ENCODE measurements around the gene ICE2.

The ICE2 gene

DNA sequence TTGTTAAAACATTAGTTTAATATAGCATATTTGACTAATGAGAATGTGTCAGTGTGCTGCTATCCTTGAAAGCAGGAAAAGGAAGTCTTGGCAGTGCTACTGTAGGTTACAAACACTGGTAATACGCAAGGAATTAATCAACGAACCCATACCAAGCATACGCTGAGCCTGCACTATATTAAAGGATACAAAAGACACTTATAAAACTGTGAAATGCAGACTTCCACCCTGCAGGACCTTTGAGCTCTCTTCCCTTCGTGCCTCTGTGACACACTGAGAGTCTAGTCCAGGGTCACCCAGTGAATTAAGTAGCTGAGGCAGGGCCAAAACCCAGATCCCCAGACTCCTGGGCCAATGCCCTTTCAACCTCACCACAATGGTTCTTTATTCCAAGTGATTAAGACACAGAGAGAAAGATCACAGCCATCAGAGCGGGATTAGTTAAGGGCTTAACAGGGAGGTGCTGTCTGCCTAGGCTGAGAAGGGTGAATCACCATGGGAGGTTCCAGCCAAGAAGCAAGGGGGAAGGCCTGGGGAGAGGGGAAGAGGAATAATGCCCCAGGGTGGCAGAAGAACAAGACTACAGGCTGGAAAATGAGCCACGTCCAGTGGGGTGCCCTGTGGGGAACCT, 88.0 kb downstream of the ICE2 start:
- H3K4me1 ChIP-seq (ENCODE audit: insufficient read depth, poor library complexity, severe bottlenecking) = peaks cover 77% of the 10 kb centered on the region
- DNase-seq (ENCODE audit: low spot score) = peak; percentile 88
- H3K4me3 ChIP-seq (ENCODE audit: severe bottlenecking) = peak overlapping the region; percentile 8

DNA sequence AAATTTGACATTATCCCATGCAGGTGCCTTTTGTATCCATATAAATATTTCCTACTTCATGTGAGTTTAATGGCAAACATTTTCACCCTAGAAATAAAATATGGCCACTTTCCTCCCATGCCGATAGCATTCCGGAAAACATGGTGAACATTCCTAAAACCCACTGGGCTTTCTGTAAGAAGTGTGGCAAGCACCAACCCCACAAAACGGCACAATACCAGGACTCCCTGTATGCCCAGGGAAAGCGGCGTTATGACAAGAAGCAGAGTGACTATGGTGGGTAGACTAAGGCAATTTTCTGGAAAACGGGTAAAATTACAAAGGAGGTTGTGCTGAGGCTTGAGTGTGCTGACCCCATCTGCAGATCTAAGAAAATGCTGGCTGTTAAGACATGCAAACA, 88.7 kb downstream of the ICE2 start:
- no peak for ATAC-seq (ENCODE audit: low read depth)
- H3K27ac ChIP-seq (ENCODE audit: poor library complexity, severe bottlenecking) = peak overlapping the region; percentile 99
- H3K27me3 ChIP-seq (ENCODE audit: insufficient read depth, poor library complexity, severe bottlenecking) = no peaks in the 10 kb centered on the region
- TF ChIP-seq, protein P1, sequence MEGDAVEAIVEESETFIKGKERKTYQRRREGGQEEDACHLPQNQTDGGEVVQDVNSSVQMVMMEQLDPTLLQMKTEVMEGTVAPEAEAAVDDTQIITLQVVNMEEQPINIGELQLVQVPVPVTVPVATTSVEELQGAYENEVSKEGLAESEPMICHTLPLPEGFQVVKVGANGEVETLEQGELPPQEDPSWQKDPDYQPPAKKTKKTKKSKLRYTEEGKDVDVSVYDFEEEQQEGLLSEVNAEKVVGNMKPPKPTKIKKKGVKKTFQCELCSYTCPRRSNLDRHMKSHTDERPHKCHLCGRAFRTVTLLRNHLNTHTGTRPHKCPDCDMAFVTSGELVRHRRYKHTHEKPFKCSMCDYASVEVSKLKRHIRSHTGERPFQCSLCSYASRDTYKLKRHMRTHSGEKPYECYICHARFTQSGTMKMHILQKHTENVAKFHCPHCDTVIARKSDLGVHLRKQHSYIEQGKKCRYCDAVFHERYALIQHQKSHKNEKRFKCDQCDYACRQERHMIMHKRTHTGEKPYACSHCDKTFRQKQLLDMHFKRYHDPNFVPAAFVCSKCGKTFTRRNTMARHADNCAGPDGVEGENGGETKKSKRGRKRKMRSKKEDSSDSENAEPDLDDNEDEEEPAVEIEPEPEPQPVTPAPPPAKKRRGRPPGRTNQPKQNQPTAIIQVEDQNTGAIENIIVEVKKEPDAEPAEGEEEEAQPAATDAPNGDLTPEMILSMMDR (IDR thresholded peaks at IDR 0.05; ENCODE audit: poor library complexity, severe bottlenecking) = no peak
- H3K36me3 ChIP-seq (ENCODE audit: low read depth) = peaks cover 96% of the 10 kb centered on the region
- peak overlapping the region; percentile 8 for H3K4me3 ChIP-seq (ENCODE audit: severe bottlenecking)
- DNase-seq (ENCODE audit: low spot score) = no peak
- peaks cover 85% of the 10 kb centered on the region for H3K4me1 ChIP-seq (ENCODE audit: insufficient read depth, poor library complexity, severe bottlenecking)
- H3K9me3 ChIP-seq (ENCODE audit: severe bottlenecking) = no peaks in the 10 kb centered on the region

More for the DNA sequence above, 88.0 kb downstream of the ICE2 start:
- H3K9me3 ChIP-seq (ENCODE audit: severe bottlenecking) = no peaks in the 10 kb centered on the region
- H3K27me3 ChIP-seq (ENCODE audit: insufficient read depth, poor library complexity, severe bottlenecking) = no peaks in the 10 kb centered on the region
- peaks cover 96% of the 10 kb centered on the region for H3K36me3 ChIP-seq (ENCODE audit: low read depth)
- TF ChIP-seq, protein P1 (IDR thresholded peaks at IDR 0.05; ENCODE audit: poor library complexity, severe bottlenecking) = peak; percentile 43
- peak; percentile 51 for ATAC-seq (ENCODE audit: low read depth)
- peak overlapping the region; percentile 99 for H3K27ac ChIP-seq (ENCODE audit: poor library complexity, severe bottlenecking)

DNA sequence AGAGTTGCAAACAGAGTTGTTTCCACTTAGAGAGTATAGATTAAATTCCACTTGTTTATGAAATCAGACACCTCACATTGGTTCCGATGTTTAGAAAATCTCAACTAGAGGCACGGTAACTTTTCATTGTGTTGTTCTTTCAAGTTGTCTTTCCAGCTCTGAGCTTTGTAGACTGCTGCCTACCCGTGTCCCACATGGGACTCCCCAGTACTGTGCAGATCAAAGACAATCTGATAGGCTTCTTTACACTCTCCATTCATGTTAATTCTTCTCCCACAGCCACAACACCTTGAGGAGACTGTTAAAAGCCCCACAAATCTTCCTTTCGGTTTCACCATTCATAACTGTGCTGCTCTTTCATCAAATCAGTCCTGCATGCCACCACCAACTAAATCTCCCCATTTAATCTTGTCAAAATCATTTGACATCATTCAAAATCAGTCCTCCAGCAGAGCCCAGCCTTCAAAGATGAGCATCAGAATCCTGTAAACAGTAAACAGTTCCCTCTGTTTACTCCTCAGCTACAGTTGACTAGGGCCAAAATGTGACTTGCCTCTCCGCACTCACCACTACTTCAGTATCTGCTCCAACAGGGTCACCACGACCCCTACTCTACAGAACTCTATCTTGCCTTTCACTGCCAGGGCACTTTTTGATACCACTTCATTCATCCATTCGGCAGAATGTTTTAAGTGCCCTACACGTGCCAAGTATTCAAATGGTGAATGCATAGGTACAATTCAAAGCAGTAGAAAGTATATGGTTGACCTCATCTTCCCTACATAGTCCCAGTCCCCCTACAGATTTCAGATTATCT, 89.5 kb downstream of the ICE2 start:
- H3K27ac ChIP-seq (ENCODE audit: poor library complexity, severe bottlenecking) = peak overlapping the region; percentile 99
- H3K9me3 ChIP-seq (ENCODE audit: severe bottlenecking) = no peaks in the 10 kb centered on the region
- DNase-seq (ENCODE audit: low spot score) (no peak), ATAC-seq (ENCODE audit: low read depth) (no peak)
- H3K36me3 ChIP-seq (ENCODE audit: low read depth) = peaks cover 96% of the 10 kb centered on the region
- no peak overlapping the region for H3K4me3 ChIP-seq (ENCODE audit: severe bottlenecking)
- TF ChIP-seq, protein P1 (IDR thresholded peaks at IDR 0.05; ENCODE audit: poor library complexity, severe bottlenecking) = no peak
- peaks cover 89% of the 10 kb centered on the region for H3K4me1 ChIP-seq (ENCODE audit: insufficient read depth, poor library complexity, severe bottlenecking)
- no peaks in the 10 kb centered on the region for H3K27me3 ChIP-seq (ENCODE audit: insufficient read depth, poor library complexity, severe bottlenecking)

DNA sequence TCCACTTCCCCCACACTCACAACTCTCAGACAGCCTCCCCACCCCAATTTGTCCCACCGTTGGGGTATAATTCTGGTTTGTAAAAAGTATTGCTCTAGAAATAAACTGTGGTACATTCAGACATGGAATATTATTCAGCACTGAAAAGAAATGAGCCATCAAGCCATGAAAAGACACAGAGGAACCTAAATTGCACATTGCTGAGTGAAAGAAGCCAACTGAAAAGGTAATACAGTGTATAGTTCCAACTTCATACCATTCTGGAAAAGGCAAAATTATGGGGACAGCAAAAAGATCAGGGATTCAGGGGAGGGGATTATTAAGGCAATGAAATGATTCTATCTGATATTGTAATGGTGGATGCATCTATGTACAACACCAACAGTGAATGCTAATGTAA, 91.6 kb downstream of the ICE2 start:
- Histone ChIP-seq H3K4me3 (ENCODE audit: severe bottlenecking) (no peak overlapping the region), H3K27ac (ENCODE audit: poor library complexity, severe bottlenecking) (peak overlapping the region; percentile 99), H3K36me3 (ENCODE audit: low read depth) (peaks cover 100% of the 10 kb centered on the region), H3K9me3 (ENCODE audit: severe bottlenecking) (no peaks in the 10 kb centered on the region), H3K4me1 (ENCODE audit: insufficient read depth, poor library complexity, severe bottlenecking) (peaks cover 96% of the 10 kb centered on the region), H3K27me3 (ENCODE audit: insufficient read depth, poor library complexity, severe bottlenecking) (no peaks in the 10 kb centered on the region)
- ATAC-seq (ENCODE audit: low read depth) (no peak), DNase-seq (ENCODE audit: low spot score) (no peak)
- TF ChIP-seq, protein P1 (IDR thresholded peaks at IDR 0.05; ENCODE audit: poor library complexity, severe bottlenecking) = no peak

Data from RWPE2 (cell line).